GM23338 (cell line): ENCODE data around the gene GPR6. TPM values are rescaled to one million over a fixed set of nuclear protein-coding genes. Genes with fewer than 3 reads are reported as not detected.

Experiments
- ATAC-seq: fragments of 200-7000 bp; cut with Tn5 transposase; 3 replicates; pipeline ENCODE4 v1.9.1; 2020
- DNase-seq: peaks from one replicate; pipeline ENCODE4 v3.0.0-alpha.2; 2015; ENCODE audit warnings: low spot score
- H2AFZ ChIP-seq: fragments of 200-600 bp; sonication (generic); 2 replicates; pipeline ENCODE4 v1.8.0; 2016; ENCODE audit warnings: antibody characterized with exemption, mild to moderate bottlenecking, moderate library complexity
- H3F3A ChIP-seq: fragments of 200-600 bp; sonication (generic); replicated peaks from 2 replicates; pipeline ENCODE4 v1.8.0; 2017; ENCODE audit warnings: antibody characterized with exemption, mixed run types, low read depth
- H3K27ac ChIP-seq: fragments of 200-600 bp; sonication (generic); 2 replicates; pipeline ENCODE4 v1.6.1; 2016; ENCODE audit warnings: low read depth
- H3K27me3 ChIP-seq: fragments of 200-600 bp; sonication (generic); 2 replicates; pipeline ENCODE4 v1.8.0; 2016; ENCODE audit warnings: mild to moderate bottlenecking, mixed run types, moderate library complexity; ENCODE audit not compliant: insufficient read depth
- H3K36me3 ChIP-seq: fragments of 200-600 bp; sonication (generic); 2 replicates; pipeline ENCODE4 v1.8.0; 2016; ENCODE audit warnings: mild to moderate bottlenecking; ENCODE audit not compliant: insufficient read depth
- H3K4me1 ChIP-seq: fragments of 200-600 bp; sonication (generic); 2 replicates; pipeline ENCODE4 v1.8.0; 2016; ENCODE audit warnings: mild to moderate bottlenecking, moderate library complexity; ENCODE audit not compliant: insufficient read depth
- H3K4me2 ChIP-seq: fragments of 200-600 bp; sonication (generic); 2 replicates; pipeline ENCODE4 v1.7.1; 2017; ENCODE audit warnings: mixed run types
- H3K4me3 ChIP-seq: fragments of 200-600 bp; sonication (generic); 2 replicates; pipeline ENCODE4 v1.6.1; 2016; ENCODE audit warnings: mixed run types
- H3K79me2 ChIP-seq: fragments of 200-600 bp; sonication (generic); replicated peaks from 2 replicates; pipeline ENCODE4 v1.8.0; 2017; ENCODE audit warnings: mild to moderate bottlenecking; ENCODE audit not compliant: insufficient read depth
- H3K9me2 ChIP-seq: fragments of 200-600 bp; sonication (generic); 2 replicates; pipeline ENCODE4 v1.8.0; 2017; ENCODE audit not compliant: insufficient read depth
- H4K20me1 ChIP-seq: fragments of 200-600 bp; sonication (generic); replicated peaks from 2 replicates; pipeline ENCODE4 v1.8.0; 2017; ENCODE audit warnings: mild to moderate bottlenecking; ENCODE audit not compliant: insufficient read depth
- H3K27ac Mint-ChIP-seq: 2 replicates; pipeline ENCODE4 v1.8.0; 2020; ENCODE audit warnings: inconsistent platforms, mild to moderate bottlenecking, moderate library complexity, mixed read lengths
- H3K27me3 Mint-ChIP-seq: 3 replicates; pipeline ENCODE4 v1.8.0; 2022; ENCODE audit warnings: low read depth, mild to moderate bottlenecking, moderate library complexity, mixed read lengths, inconsistent platforms; ENCODE audit not compliant: insufficient read depth, poor library complexity
- H3K36me3 Mint-ChIP-seq: 3 replicates; pipeline ENCODE4 v1.8.0; 2021; ENCODE audit warnings: low read depth, mild to moderate bottlenecking, inconsistent platforms, moderate library complexity, mixed read lengths
- H3K4me1 Mint-ChIP-seq: 3 replicates; pipeline ENCODE4 v1.8.0; 2020; ENCODE audit warnings: mild to moderate bottlenecking, inconsistent platforms, mixed read lengths
- H3K4me3 Mint-ChIP-seq: 3 replicates; pipeline ENCODE4 v1.8.0; 2021; ENCODE audit warnings: moderate library complexity, mild to moderate bottlenecking, inconsistent platforms, mixed read lengths
- H3K9me3 Mint-ChIP-seq: 3 replicates; pipeline ENCODE4 v1.8.0; 2020; ENCODE audit warnings: moderate library complexity, mild to moderate bottlenecking, inconsistent platforms, mixed read lengths
- CTCF ChIP-seq, 2 experiments: fragments of 200-600 bp in 1 of 2; sonication (generic) in 1 of 2; conservative IDR thresholded peaks; 2 replicates each; pipeline versions ENCODE4 v1.5.1 to v1.6.1; 2016 to 2017; ENCODE audit warnings: antibody characterized with exemption in 2 of 2, low read depth in 2 of 2, mild to moderate bottlenecking in 2 of 2, moderate library complexity in 1 of 2
- EZH2 ChIP-seq: fragments of 200-600 bp; sonication (generic); IDR thresholded peaks from one replicate; pipeline ENCODE4 v1.8.0; 2017; ENCODE audit warnings: antibody characterized with exemption, mild to moderate bottlenecking, low read depth; ENCODE audit not compliant: unreplicated experiment
- EZH2phosphoT487 ChIP-seq: fragments of 200-600 bp; sonication (generic); IDR thresholded peaks from one replicate; pipeline ENCODE4 v1.8.1; 2018; ENCODE audit warnings: antibody characterized with exemption; ENCODE audit not compliant: unreplicated experiment
- POLR2AphosphoS5 ChIP-seq: IDR thresholded peaks from 2 replicates; pipeline ENCODE4 v1.6.1; 2016; ENCODE audit warnings: antibody characterized with exemption, low read depth
- STAT1 ChIP-seq: IDR thresholded peaks from one replicate; pipeline ENCODE4 v1.6.1; 2016; ENCODE audit warnings: antibody characterized with exemption; ENCODE audit not compliant: unreplicated experiment
- ZNF331 ChIP-seq: fragments of 250-450 bp; sonication (Bioruptor Pico); IDR thresholded peaks from 2 replicates; pipeline ENCODE4 v1.5.0; 2020; ENCODE audit warnings: low read depth, mild to moderate bottlenecking, moderate library complexity
- ZNF462 ChIP-seq: fragments of 250-450 bp; sonication (Bioruptor Pico); IDR thresholded peaks from 2 replicates; pipeline ENCODE4 v1.5.0; 2020; ENCODE audit warnings: mild to moderate bottlenecking, moderate library complexity
- polyA plus RNA-seq: library from polyadenylated mRNA; unstranded; fragments of >200 nt; fragmentation: Nextera tagmentation; extraction: Ambion mirVana; gene quantifications from 2 replicates; pipeline ENCODE4 v1.2.1, GENCODE V29; 2016
- total RNA-seq: library from RNA; depleted of rRNA; stranded (reverse); fragments of >200 nt; shearing (Covaris generic); gene quantifications from 2 replicates; pipeline ENCODE4 v1.2.3, GENCODE V29; 2014

Gene GPR6
- total and polyA plus RNA-seq, 2 experiments from 2014 or later = 0.49 TPM; not detected in 1

GRCh38 chr6:109955491-109955890 lies 22.6 kb upstream of the GPR6 start:
- Histone ChIP-seq H3K27me3 (no peaks in the 10 kb centered on the region), H3K9me2 (0 out of 2 replicates have a peak, but pooled peaks cover 9% of the 10 kb centered on the region), H3F3A (no peaks in the 10 kb centered on the region), H3K27ac (no peak overlapping the region), H3K4me2 (no peak overlapping the region), H3K79me2 (no peaks in the 10 kb centered on the region), H4K20me1 (no peaks in the 10 kb centered on the region), H3K4me3 (no peak overlapping the region), H2AFZ (no peak overlapping the region), H3K4me1 (no peaks in the 10 kb centered on the region), H3K36me3 (no peaks in the 10 kb centered on the region)
- H3K36me3 Mint-ChIP-seq = peaks cover 8% of the 10 kb centered on the region
- no peak overlapping the region for H3K4me3 Mint-ChIP-seq
- peaks cover 2% of the 10 kb centered on the region; the same call in 1 of the 3 replicates for H3K4me1 Mint-ChIP-seq
- no peak for TF ChIP-seq EZH2
- no peak for TF ChIP-seq POLR2AphosphoS5
- TF ChIP-seq STAT1 = no peak
- no peak for TF ChIP-seq CTCF (conservative IDR thresholded peaks at IDR 0.05; ENCODE audit: low read depth in 2 of 2)
- no peak for TF ChIP-seq ZNF462 (CRISPR knock-in tag)
- TF ChIP-seq EZH2phosphoT487 = no peak
- no peak for TF ChIP-seq ZNF331
- DNase-seq = no peak
- H3K27me3 Mint-ChIP-seq = peaks cover 3% of the 10 kb centered on the region
- H3K27ac Mint-ChIP-seq = no peak overlapping the region
- no peak for ATAC-seq
- H3K9me3 Mint-ChIP-seq = peaks cover 10% of the 10 kb centered on the region
